Stimulated activated CD8-positive, alpha-beta memory T cell treated with anti-CD3 and anti-CD28 coated beads, Interleukin-15, amount 100 ng/mL, for 4 hours (primary cell): ENCODE data around the gene MRNIP.

Experiments used
- DNase-seq, 2 donors: peaks; one replicate each; pipeline ENCODE4 v3.0.0-alpha.2; 2020; ENCODE audit warnings: low read depth in 2 of 2

MRNIP gene, protein sequence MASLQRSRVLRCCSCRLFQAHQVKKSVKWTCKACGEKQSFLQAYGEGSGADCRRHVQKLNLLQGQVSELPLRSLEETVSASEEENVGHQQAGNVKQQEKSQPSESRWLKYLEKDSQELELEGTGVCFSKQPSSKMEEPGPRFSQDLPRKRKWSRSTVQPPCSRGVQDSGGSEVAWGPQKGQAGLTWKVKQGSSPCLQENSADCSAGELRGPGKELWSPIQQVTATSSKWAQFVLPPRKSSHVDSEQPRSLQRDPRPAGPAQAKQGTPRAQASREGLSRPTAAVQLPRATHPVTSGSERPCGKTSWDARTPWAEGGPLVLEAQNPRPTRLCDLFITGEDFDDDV

DNA sequence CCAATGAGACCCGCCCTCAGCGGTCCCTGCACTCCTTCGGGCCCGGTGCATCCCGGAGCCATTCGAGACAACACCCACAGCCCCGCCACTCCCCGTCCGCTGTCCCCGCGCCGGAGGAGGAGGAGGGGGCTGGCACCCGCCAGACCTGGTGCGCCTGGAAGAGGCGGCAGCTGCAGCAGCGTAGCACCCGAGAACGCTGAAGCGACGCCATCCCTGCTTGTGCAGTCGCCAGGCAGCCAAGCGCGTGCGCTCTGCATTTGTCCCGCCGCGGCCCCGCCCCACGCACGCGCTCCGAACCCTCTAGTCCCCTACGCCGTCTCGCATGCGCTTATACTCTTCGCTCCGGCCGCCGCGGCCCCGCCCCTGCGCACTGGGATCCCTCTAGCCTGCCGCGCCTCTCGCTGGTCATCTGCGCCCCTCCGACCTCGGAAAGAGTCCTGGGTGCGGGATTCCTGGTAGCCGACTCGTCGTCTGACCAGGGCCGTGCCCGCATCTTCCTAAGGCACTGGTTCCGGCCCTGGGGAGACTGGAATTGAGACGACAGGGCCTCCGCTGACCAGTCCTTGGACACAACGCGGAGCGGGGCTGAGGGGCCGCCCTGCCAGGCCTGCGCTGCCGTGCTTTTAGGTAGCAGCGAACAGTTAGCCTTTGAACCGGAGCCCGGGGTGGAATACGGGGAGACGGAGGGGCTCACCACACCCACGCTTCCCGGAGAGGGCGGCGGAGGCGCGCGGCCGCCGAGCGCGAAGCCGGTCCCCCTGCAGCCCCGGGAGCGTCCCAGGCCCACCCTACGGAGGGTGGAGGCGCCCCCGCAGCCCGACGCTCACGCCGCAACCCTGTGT is at the start of gene MRNIP:
Gene MRNIP, minus strand, starts transcription at position 232 of the 842 bp plus-strand sequence. Its CDS starts 21 bp downstream, at position 211.
- peak; percentile 79 to 84 for DNase-seq

DNA sequence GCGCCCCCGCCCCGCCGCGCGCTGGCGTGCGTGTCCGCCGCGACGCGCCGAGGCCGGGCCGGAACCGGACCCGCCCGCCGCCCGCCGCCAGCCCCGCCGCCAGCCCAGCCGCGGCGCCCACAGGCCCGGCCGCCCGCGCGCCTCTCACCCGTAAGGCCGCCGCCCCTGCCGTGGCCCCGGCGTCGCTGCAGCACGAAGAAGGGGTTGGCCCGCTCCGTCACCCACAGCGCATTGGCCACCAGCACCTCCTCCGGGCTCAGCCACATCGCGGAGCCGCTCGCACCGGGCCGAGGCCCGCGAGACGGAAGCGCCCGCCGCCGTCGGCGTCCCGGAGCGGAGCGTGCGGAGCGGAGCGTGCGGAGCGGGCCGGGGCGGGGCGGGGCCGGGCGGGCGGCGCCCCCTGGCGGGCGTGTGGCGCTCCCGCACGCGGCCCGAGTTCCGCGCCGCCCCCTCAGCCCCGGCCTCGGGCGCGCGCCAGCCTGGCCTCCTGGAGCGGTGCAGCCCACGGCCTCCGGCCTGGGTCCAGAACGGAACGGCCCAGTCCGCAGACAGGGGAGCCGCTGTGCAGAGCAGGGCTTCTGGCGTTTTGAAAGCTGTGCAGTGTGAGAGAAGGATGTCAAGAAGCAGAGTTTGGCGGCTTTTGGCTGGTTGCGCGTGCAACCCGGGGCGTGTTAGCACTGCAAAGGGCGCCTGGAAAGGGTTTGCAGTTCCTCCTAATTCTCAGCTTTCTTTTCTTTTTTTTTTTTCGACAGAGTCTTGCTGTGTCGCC is 49.1 kb upstream of the MRNIP start, which contains the start of gene TBC1D9B:
Gene TBC1D9B, minus strand, starts transcription at position 342 of the 769 bp plus-strand sequence. Its CDS starts 76 bp downstream, at position 266.
- peak; percentile 24 to 51 for DNase-seq

GRCh38 chr5:179906795-179907555 is 48.4 kb upstream of the MRNIP start:
- no peak for DNase-seq

DNA sequence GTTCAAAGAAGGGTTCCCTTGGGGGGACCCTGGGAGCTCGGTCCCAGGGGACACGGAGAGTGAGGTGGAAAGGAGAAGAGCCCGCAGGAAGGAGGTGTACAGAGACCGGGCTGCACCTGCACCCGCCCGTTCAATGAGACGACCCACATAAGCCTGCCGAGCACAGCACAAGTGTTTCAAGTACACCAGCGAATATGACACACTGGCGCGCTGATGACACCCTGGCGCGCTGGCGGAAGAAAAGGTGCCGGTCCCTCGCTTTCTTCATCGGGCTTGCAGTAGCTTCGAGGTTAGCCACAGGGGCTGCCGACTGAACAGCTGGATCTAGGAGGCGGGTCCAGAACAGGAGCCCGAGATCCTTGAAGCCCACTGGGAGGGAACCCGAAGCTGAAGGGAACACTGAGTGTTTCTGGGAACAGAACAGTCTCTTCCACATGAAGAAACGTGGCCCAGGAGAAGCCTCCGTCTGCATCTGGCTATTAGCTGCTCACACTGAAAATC is 47.7 kb upstream of the MRNIP start:
- DNase-seq: no peak

DNA sequence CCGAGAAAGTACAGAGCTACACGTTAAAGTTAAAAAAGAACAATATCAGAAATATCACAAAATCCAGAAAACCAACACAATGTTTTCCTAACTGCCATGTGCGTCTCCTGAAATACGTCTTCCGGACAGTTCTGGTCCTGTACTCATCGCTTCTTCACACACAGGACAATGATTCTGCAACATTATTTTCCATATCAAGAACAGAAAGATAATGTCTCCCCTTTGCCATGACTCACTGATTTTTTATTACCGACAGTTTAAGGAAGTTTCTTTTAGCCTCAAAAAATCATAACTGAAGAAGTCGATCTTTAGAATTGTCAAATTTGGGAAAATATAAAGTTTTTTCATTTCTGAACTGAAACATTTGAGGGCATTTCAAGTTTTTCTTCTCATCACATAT is 46.5 kb upstream of the MRNIP start:
- DNase-seq: no peak

DNA sequence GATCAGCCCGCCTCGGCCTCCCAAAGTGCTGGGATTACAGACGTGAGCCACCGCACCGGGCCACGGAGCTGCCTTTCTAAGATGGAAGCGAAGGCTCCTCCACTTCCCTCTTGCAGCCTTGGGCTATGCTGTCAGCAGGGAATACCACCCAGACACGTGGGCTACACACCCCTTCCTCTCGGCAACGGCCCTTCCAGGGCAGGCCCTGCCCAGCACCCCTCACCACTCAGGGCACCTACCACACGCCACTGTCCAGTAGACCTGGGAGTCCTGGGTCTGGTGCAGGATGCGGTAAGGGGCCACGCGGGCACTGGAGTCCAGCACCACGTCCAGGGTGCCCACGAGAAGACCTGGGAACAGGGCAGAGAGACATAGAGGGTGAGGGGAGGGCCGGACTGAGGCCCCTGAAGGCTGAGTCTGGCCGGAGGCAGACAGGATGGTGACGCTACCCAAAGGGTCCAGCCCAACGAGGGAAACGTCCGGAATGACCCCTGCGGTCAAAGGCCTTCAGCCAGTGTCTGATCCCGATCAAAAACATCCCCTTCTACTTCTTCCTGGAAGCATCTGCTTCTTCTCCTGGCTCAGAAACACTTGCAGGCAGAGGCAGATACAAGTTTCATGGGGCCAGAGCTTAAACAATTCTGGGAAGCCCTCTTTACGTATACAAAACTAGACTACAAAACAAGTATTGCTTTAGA is 46.0 kb upstream of the MRNIP start:
- DNase-seq: no peak

DNA sequence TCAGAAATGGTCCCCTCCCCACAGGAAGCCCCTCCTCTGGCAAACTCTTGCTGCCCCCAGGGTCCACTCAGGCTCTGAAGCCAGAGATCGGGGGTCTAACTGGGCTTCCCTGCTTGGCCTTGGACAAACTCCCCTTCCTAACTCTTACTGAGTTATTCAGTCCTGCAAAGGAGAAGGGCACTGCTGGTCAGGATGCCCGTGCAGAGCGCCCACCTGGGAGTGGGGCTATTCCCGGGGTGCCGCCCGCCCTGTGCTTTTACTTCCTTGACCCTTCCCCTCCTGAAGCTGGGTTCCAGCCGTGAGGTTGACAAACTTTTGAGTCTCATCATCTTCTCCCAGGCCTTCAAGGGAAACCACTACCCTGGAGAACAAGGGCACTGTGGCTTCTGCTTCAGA is 44.1 kb upstream of the MRNIP start:
- DNase-seq: no peak

- DNase-seq: no peak
Observed at GRCh38 chr5:179901915-179902762, 43.5 kb upstream of the MRNIP start.

DNA sequence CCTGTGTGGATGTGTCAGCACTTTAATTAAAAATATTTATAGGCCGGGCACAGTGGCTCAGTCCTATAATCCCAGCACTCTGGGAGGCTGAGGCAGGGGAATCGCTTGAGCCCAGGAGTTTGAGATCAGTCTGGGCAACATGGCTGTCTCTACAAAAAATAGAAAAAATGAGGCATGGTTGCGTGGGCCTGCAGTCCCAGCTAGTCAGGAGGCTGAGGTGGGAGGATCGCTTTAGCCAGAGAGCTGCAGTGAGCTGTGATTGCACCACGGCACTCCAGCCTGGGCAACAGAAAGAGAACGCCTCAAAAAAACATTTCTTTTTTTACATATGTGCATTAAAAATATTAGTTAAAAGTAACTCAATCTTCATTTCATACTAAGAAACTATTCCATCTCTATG is 42.8 kb upstream of the MRNIP start:
- no peak for DNase-seq

DNA sequence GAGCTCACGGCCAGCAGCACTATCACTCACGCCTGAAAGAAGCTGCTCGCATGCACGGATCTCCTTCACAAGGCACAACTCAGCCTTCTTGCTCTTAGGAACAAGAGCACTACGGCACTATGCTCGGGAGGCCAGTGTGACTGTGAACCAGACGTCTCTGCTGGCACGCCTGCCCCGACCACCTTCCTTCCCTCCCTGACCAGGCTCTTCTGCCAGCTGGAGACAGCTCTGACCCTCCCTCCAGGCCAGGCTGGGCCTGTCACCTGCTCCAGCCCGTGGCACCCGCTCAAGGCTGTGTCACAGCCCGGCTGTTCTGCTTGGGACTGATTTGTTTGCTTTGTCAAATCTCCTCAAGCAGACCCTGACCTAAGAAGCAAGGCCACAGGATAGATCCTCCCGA is 42.1 kb upstream of the MRNIP start:
- DNase-seq: no peak

- no peak for DNase-seq
Observed at GRCh38 chr5:179900206-179900605, 41.6 kb upstream of the MRNIP start.

DNA sequence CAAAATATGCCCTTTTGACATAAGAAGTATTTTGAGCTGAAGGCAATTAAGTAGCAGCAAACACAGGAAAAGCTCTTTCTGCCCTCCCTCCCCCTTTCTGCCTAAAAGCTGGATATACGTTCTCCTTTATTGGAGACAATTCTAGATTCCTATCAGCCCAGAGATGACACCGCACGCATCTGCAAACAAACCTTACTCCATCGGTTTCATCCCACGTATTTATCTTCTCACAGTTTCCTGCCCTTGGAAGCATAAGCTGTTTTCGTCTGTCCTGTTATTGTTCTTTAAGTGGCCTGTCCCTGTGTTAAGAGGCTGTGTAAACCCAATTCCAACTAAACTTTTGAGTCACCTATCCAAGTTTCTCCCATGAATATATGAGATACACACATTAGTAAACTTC is 37.2 kb upstream of the MRNIP start:
- DNase-seq: no peak

DNA sequence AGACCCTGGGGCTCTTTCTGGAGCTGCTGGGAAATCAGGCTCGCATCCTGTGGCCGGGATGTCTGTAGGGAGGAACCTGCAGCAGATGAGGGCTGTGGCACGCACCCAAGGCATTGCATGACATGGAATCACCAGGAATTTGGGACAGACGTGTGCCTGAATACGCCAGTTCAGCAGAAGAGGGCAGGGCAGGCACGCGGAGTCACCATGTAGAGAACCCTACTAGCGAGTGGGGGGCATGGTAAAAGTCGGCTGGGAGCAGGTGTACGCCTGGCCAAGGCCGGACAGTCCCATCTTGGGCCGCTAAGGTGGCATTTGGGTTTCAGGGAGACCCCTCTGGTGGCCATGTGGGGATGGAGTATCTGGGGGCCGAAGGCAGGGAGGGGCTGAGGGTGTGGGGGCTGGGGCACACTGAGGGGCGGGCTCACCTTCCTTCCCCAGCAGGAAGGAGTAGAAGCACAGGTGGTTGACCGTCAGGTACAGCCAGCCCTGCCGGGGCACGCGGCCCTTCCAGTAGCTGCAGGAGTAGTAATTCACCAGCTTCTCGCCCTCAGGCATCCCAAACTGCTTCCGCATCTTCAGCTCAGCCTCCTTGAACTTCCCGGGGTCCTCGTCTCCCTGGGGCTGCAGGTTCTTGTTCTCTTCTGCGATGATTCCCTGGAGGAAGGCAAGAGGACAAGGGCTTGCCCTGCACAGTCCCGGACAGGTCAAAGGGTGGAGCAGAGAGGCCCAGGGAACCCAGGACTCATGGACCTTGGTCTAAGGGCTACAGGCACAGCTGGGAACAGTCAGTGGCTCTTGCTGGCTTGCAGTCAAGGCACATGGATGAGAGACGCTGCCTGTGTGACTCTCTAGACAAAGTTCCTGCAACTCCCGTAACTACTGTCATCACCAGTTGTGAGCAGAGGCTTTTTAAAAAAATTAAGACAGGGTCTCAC is 35.6 kb upstream of the MRNIP start:
- no peak for DNase-seq

DNA sequence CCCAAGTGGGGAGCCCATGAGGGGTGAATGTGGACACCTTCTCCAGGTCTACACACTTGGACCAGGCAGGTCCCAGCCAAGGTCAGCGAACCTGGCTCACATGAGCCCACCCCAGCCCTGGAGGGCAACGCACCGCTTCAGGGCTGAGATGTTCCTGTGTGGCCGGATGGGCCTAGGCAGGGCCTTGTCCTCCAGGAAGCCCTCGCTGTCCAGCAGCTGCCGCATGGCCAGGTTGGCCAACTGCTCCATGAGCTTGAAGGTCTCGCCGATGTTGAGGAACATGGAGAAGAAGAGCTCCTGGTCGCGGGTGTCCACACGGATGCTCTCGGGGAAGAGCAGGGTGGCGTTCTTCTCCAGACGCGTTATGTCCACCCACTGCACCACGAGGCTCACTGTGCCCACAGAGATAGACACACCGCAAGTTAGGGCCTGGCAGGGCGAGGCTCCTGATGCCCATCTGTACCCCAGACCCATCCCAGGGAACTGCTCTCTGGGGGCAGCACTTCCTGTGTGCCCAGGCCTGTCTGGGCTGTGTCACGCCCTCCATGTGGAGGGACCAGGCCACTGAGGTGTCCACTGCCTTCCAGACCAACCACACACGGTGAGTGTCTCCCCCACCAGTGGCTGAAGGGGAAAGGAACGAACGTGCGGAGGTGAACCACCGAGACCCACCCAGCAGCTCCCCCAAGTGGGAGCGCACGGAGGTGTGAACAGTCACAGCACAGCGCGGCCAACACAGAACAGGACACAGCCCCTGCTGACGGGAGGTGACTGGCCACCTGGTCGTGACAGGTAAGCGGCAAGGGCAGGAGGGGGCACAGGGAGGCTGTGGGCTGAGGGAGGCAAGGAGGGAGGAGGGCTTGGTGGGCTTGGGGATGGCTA is 34.7 kb upstream of the MRNIP start:
- DNase-seq: no peak

- DNase-seq: no peak
Observed at GRCh38 chr5:179892255-179892654, 33.6 kb upstream of the MRNIP start.

GRCh38 chr5:179890751-179891682 is 32.4 kb upstream of the MRNIP start:
- no peak for DNase-seq
